ENCODE measurements around the gene FGFRL1. TPM values are rescaled to one million over a fixed set of nuclear protein-coding genes. Genes with fewer than 3 reads are reported as not detected.

FGFRL1 gene
- total RNA-seq, 1 donor from 2014 or later = 22.2 TPM

Other genes starting within 250 kb of the FGFRL1 start
- gene CPLX1, start 185.5 kb upstream of the FGFRL1 start, total RNA-seq = 4.3 TPM
- gene GAK, start 79.3 kb upstream of the FGFRL1 start, total RNA-seq = 27.9 TPM
- 14.9 TPM for gene TMEM175, start 79.2 kb upstream of the FGFRL1 start, total RNA-seq
- gene DGKQ, start 38.1 kb upstream of the FGFRL1 start, total RNA-seq = 3.3 TPM
- gene IDUA, start 24.6 kb upstream of the FGFRL1 start, total RNA-seq = 8.4 TPM
- gene SLC26A1, start 18.2 kb upstream of the FGFRL1 start, total RNA-seq = 0.19 TPM
- gene RNF212, start 101.9 kb downstream of the FGFRL1 start, total RNA-seq = 0.30 TPM
- 15.6 TPM for gene SPON2, start 161.0 kb downstream of the FGFRL1 start, total RNA-seq
- gene CTBP1, start 237.5 kb downstream of the FGFRL1 start, total RNA-seq = 133 TPM

Data from Right ventricle myocardium superior (tissue), 1 donor.